Lower leg skin (tissue), 3 donors: Measurements from ENCODE around the gene DTX1.

Source experiments
- POLR2A ChIP-seq, 2 donors: fragments of 450-650 bp; IDR thresholded peaks; one replicate each; pipeline ENCODE4 v1.6.1; 2016 to 2017; ENCODE audit warnings: antibody characterized with exemption in 2 of 2, mild to moderate bottlenecking in 1 of 2, moderate library complexity in 1 of 2
- TF ChIP-seq, protein P1 (sequence below), 3 donors: fragments of 450-650 bp; IDR thresholded peaks; one replicate each; pipeline ENCODE4 v1.5.1; 2016; ENCODE audit warnings: antibody characterized with exemption in 3 of 3, mild to moderate bottlenecking in 3 of 3, moderate library complexity in 2 of 3

DNA sequence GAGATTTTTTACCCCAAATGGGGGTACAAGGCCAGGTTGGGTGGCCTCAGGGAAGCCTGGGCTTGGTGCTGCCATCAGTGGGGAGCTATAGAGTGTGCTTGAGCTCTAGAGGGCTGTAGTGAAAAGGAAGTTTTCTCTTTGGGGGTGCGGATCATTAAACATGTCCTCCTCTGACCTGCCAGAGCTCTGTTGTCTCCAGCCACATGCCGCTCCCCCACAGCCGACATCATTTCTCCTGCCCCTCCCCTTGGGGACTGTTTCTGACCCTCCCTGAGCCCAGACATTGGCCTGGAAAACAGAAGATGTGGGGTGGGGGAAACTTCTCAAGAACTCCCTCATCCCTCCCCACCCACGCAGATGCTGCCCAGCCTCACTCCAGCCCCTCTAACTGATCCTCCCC lies 25.3 kb downstream of the DTX1 start:
- no peak for TF ChIP-seq POLR2A (IDR thresholded peaks at IDR 0.05)
- TF ChIP-seq, protein P1, sequence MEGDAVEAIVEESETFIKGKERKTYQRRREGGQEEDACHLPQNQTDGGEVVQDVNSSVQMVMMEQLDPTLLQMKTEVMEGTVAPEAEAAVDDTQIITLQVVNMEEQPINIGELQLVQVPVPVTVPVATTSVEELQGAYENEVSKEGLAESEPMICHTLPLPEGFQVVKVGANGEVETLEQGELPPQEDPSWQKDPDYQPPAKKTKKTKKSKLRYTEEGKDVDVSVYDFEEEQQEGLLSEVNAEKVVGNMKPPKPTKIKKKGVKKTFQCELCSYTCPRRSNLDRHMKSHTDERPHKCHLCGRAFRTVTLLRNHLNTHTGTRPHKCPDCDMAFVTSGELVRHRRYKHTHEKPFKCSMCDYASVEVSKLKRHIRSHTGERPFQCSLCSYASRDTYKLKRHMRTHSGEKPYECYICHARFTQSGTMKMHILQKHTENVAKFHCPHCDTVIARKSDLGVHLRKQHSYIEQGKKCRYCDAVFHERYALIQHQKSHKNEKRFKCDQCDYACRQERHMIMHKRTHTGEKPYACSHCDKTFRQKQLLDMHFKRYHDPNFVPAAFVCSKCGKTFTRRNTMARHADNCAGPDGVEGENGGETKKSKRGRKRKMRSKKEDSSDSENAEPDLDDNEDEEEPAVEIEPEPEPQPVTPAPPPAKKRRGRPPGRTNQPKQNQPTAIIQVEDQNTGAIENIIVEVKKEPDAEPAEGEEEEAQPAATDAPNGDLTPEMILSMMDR (IDR thresholded peaks at IDR 0.05): no peak
